GM10266 (cell line): ENCODE results near the gene WWC2.

Source experiments
- DNase-seq: peaks from one replicate; pipeline ENCODE4 v3.0.0; 2012; ENCODE audit errors: extremely low spot score
- TF ChIP-seq, protein P1 (sequence below): IDR thresholded peaks from 2 replicates; pipeline ENCODE4 v1.5.1; 2012; ENCODE audit warnings: mild to moderate bottlenecking, low read depth; ENCODE audit not compliant: control insufficient read depth, insufficient read depth; ENCODE audit errors: missing control alignments

Gene WWC2

DNA sequence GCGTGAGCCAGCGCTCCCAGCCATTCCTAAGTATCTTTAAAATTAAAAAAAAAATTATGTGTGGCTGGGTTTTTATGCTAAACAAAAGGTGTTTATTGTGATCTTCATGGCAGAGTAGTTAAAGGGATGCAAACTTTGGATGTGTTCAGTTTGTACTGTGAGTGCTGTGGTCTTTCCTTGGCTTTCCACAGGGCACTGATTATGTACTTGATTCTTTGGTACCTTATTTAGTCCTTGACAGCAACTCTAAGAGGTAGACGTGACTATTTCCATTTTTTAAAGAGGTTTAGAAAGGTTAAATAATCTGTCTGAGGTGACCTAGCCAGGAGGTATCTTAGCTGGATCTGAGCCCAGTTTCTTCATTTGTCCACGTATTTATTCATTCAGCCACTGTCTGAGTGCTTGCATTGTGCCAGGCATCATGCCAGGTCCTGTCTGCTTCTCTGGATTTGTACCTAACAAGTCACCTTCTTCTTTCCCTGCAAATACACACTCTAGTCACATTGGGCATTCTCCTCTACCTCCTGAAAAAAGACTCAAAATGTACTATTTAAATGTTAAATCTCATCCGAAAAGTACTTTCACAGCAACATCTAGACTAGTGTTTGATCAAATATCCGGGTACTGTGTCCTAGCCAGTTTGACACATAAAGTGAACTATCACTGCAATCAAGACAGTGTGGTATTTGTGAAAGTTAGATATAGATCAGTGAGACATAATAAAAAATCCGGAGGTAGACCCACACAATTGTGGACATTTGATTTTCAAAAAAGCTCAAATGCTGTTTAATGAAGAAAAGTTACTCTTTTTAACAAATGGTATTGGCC, 31.5 kb downstream of the WWC2 start:
- TF ChIP-seq, protein P1, sequence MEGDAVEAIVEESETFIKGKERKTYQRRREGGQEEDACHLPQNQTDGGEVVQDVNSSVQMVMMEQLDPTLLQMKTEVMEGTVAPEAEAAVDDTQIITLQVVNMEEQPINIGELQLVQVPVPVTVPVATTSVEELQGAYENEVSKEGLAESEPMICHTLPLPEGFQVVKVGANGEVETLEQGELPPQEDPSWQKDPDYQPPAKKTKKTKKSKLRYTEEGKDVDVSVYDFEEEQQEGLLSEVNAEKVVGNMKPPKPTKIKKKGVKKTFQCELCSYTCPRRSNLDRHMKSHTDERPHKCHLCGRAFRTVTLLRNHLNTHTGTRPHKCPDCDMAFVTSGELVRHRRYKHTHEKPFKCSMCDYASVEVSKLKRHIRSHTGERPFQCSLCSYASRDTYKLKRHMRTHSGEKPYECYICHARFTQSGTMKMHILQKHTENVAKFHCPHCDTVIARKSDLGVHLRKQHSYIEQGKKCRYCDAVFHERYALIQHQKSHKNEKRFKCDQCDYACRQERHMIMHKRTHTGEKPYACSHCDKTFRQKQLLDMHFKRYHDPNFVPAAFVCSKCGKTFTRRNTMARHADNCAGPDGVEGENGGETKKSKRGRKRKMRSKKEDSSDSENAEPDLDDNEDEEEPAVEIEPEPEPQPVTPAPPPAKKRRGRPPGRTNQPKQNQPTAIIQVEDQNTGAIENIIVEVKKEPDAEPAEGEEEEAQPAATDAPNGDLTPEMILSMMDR = no peak
- DNase-seq = no peak

DNA sequence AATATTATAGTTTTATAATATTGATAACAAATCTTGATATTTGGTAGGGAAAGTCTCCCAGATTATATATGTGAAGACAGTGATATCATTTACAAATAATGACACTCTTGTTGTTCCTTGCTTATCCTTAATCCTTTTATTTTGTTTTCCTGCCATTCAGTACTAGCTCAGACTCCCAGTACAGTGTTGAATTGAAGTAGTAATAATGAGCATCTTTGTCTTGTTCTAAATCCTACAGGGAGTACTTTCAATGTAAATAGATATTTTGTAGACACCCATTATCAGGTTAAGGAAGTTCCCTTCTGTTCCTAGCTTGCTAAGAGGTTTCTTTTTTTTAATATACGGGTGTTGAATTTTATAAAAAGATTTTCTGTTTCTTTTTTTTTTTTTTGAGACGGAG, 33.0 kb downstream of the WWC2 start:
- DNase-seq = no peak
- TF ChIP-seq, protein P1 = no peak

DNA sequence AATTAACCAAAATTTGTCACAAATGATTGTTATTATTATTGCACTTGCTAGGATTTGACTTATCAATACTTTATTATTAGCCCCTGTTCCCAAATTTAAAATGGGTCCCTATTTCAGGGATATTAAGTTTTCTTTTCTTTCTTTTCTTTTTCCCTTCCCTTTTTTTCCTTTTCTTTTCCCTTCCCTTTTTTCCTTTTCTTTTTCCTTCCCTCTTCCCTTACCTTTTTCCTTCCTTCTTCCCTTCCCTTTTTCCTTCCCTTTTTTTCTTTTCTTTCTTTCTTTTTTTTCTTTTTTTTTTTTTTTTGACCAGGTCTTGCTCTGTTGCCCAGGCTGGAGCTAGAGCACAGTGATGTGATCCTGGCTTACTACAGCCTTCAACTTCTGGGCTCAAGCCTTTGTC, 33.8 kb downstream of the WWC2 start:
- DNase-seq = no peak
- TF ChIP-seq, protein P1 = no peak

DNA sequence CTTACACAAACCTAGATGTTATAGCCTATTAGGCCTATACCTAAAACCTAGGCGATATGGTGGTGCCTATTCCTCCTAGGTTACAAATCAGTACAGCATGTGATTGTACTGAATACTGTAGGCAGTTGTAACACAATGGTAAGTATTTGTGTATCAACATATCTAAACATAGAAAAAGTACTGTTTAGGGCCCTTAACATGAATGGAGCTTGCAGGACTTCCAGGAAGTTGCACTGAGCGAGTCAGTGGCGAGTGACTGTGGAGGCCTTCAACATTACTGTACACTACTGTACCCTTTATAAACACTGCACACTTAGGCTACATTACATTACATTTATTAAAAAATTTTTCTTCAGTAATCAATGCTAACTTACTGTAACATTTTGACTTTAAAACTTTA, 37.8 kb downstream of the WWC2 start:
- TF ChIP-seq, protein P1 = no peak
- DNase-seq = no peak

DNA sequence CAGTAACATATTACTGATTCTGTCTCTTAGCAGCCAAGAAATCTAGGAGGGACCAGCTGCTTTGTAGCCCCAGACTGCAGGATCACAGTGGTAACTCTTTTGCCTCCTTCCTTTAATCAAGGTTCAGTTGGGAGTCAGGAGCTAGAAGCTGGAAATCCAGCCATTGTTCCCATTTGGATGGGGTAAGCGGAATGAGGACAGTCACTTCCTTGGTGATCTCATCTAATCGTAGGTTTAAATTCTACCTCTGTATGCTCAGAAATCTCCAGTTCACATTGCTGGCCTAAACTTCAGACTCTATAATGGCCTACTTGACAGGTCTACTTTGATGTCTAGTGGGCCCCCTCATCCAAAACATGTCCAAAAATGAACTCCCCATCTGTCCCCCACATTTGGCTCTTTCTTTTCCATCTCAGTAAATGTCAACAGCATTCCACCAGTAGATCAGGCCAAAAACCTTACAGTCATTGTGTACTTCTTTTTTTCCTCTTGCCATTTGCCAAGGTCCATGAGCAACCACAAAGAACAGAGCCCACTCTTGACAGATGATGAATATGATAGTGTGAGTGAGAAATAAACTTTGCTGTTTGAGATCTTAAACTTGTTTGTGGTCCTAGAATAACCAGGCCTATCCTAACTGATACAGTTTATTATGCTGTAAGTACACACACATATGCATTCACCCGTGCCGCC, 40.1 kb downstream of the WWC2 start:
- TF ChIP-seq, protein P1 = no peak

DNA sequence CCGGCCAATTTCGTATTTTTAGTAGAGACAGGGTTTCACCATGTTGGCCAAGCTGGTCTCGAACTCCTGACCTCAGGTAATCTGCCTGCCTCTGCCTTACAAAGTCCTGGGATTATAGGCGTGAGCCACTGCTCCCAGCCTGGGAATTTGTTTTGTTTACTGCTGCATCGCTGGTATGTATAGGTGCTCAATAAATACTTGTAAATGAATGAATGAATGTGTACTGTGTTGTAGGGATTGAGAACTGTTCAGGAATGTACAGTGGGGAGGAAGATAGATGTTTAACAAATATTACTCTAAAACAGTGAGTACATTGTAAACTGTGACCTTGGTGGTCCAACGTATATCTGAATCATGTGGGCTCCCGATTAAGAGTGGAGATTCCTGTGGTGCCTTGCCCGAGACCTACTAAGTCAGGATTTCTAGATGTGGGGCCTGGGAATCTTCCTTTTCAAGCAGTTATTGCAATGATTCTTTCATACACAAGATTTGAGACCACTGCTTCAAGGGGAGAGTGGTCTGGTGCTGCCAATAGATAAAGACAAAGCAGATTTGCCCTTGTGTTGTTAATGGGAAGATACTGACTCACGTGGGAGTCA, 41.0 kb downstream of the WWC2 start:
- TF ChIP-seq, protein P1 = no peak
- no peak for DNase-seq

More for the DNA sequence above, 40.1 kb downstream of the WWC2 start:
- DNase-seq = no peak
